Ovary (tissue), 3 donors: ENCODE results near the gene ATRN.

Experiments used
- EP300 ChIP-seq: sonication (generic); formaldehyde crosslinking; IDR thresholded peaks from one replicate; pipeline ENCODE4 v1.6.1; 2017; ENCODE audit warnings: antibody characterized with exemption
- POLR2A ChIP-seq: fragments of 450-650 bp; IDR thresholded peaks from one replicate; pipeline ENCODE4 v1.6.1; 2017; ENCODE audit warnings: antibody characterized with exemption, mild to moderate bottlenecking, moderate library complexity
- TF ChIP-seq, protein P1 (sequence below), 3 donors: fragments of 450-650 bp in 2 of 3; fragments of 200-600 bp in 1 of 3; IDR thresholded peaks; one replicate each; pipeline versions ENCODE4 v1.5.1 to v1.8.0; 2016 to 2022; ENCODE audit warnings: antibody characterized with exemption in 3 of 3, mild to moderate bottlenecking in 1 of 3
- donor health status: DM: no; HTN: no; CAD: no.

DNA sequence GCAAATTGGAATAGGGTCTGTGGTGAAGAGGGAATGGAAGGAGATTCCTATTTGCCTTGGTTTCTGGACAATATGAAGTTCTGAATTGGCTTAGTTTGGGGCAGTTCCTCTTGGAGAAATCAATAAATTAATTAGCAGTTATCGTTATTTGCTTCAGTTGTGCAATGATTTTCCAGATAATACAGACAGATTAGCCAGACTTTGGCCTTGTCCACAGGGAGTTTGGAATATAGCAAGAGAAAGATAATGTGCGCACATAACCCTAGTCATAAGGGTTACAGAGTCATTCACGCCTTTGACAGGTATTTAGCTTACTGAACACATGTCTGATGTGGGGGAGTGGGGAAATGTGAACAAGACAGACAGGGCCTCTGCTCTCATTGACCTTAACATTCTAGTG lies 1.3 kb downstream of the ATRN start:
- TF ChIP-seq, protein P1, sequence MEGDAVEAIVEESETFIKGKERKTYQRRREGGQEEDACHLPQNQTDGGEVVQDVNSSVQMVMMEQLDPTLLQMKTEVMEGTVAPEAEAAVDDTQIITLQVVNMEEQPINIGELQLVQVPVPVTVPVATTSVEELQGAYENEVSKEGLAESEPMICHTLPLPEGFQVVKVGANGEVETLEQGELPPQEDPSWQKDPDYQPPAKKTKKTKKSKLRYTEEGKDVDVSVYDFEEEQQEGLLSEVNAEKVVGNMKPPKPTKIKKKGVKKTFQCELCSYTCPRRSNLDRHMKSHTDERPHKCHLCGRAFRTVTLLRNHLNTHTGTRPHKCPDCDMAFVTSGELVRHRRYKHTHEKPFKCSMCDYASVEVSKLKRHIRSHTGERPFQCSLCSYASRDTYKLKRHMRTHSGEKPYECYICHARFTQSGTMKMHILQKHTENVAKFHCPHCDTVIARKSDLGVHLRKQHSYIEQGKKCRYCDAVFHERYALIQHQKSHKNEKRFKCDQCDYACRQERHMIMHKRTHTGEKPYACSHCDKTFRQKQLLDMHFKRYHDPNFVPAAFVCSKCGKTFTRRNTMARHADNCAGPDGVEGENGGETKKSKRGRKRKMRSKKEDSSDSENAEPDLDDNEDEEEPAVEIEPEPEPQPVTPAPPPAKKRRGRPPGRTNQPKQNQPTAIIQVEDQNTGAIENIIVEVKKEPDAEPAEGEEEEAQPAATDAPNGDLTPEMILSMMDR (IDR thresholded peaks at IDR 0.05), result no peak
- no peak for TF ChIP-seq POLR2A
- TF ChIP-seq EP300, result no peak
